GM12878 (cell line): ENCODE measurements around the gene ACSF2. TPM values are rescaled to one million over a fixed set of nuclear protein-coding genes. Genes with fewer than 3 reads are reported as not detected.

ENCODE experiments used
- ATAC-seq: fragments of 200-7000 bp; cut with Tn5 transposase; 3 replicates; pipeline ENCODE4 v1.9.1; 2020; ENCODE audit warnings: mild to moderate bottlenecking, moderate library complexity
- BruUV-seq: library from RNA; stranded (reverse); fragments of 400-500 nt; replicated peaks from 2 replicates; lab custom pipeline; 2021; lab: Mats Ljungman, UMichigan
- CTCF ChIA-PET: fragments of 300-600 bp; sonication (Branson Sonifier 250); formaldehyde crosslinking; extraction: SDS; loops from one replicate; lab custom pipeline; 2021; ENCODE audit warnings: inconsistent platforms; lab: Yijun Ruan, JAX
- POLR2A ChIA-PET: fragments of 350-600 bp; formaldehyde crosslinking; extraction: SDS; loops from one replicate; lab custom pipeline; 2021; ENCODE audit warnings: inconsistent platforms; lab: Charles Lee
- RAD21 ChIA-PET: fragments of 300-600 bp; sonication (Branson Sonifier 250); formaldehyde crosslinking; loops from one replicate; lab custom pipeline; 2023; ENCODE audit warnings: antibody characterized with exemption; ENCODE audit not compliant: unreplicated experiment; lab: Charles Lee
- SMC1A ChIA-PET: fragments of 300-600 bp; sonication (Branson Sonifier 250); formaldehyde crosslinking; loops from one replicate; lab custom pipeline; 2023; ENCODE audit not compliant: unreplicated experiment, uncharacterized antibody; lab: Charles Lee
- DNase-seq: peaks from one replicate; pipeline ENCODE4 v3.0.0-alpha.2; 2011; ENCODE audit warnings: low read depth, low spot score
- FAIRE-seq: peaks from 3 replicates; lab custom pipeline; 2011; peaks lifted over from hg19 to GRCh38; lab: Jason Lieb, UNC
- H2AFZ ChIP-seq: 2 replicates; pipeline ENCODE4 v1.6.0; 2011; ENCODE audit warnings: low read depth, low read length, control low read depth; ENCODE audit not compliant: control insufficient read depth
- H3K27ac ChIP-seq: 2 replicates; pipeline ENCODE4 v1.5.1; 2011; ENCODE audit warnings: control low read depth; ENCODE audit not compliant: control insufficient read depth, insufficient read depth
- H3K27me3 ChIP-seq, 2 experiments: replicated peaks in 1 of 2; 2 replicates each; pipeline versions ENCODE4 v1.6.0 to v1.6.1; 2011; ENCODE audit warnings: low read length in 1 of 2; ENCODE audit not compliant: control insufficient read depth in 2 of 2, insufficient read depth in 2 of 2
- H3K36me3 ChIP-seq, 2 experiments: 2 replicates each; pipeline ENCODE4 v1.5.1; 2011; ENCODE audit warnings: low read length in 1 of 2; ENCODE audit not compliant: control insufficient read depth in 2 of 2, insufficient read depth in 2 of 2
- H3K4me1 ChIP-seq: 2 replicates; pipeline ENCODE4 v1.6.1; 2011; ENCODE audit warnings: mild to moderate bottlenecking, low read length, moderate library complexity, mixed read lengths; ENCODE audit not compliant: control insufficient read depth, insufficient read depth
- H3K4me2 ChIP-seq: 2 replicates; pipeline ENCODE4 v1.6.0; 2011; ENCODE audit warnings: control low read depth; ENCODE audit not compliant: control insufficient read depth, insufficient read depth
- H3K4me3 ChIP-seq: fragments of 200-600 bp; sonication (generic); 2 replicates; pipeline ENCODE4 v1.5.1; 2016
- H3K79me2 ChIP-seq: 2 replicates; pipeline ENCODE4 v1.6.0; 2011; ENCODE audit warnings: low read length; ENCODE audit not compliant: control insufficient read depth, insufficient read depth
- H3K9ac ChIP-seq: 2 replicates; pipeline ENCODE4 v1.8.0; 2011; ENCODE audit warnings: low read length, control low read depth, mixed read lengths; ENCODE audit not compliant: control insufficient read depth, insufficient read depth
- H3K9me3 ChIP-seq: replicated peaks from 3 replicates; pipeline ENCODE4 v1.5.1; 2011; ENCODE audit warnings: mild to moderate bottlenecking, low read length; ENCODE audit not compliant: control insufficient read depth, insufficient read depth
- H4K20me1 ChIP-seq: 2 replicates; pipeline ENCODE4 v1.6.0; 2011; ENCODE audit not compliant: control insufficient read depth, insufficient read depth
- CHD2 ChIP-seq: IDR thresholded peaks from 2 replicates; pipeline ENCODE4 v1.6.1; 2011; ENCODE audit warnings: low read depth, low read length, improper control_type of control experiment, borderline replicate concordance
- TAF1 ChIP-seq: IDR thresholded peaks from 2 replicates; pipeline ENCODE4 v1.6.1; 2011; ENCODE audit warnings: mild to moderate bottlenecking, low read depth, low read length, borderline replicate concordance
- ZNF687 ChIP-seq: fragments of 450-650 bp; IDR thresholded peaks from 2 replicates; pipeline ENCODE4 v1.6.1; 2017; ENCODE audit warnings: mild to moderate bottlenecking, moderate library complexity
- WGBS: methylation state at CpG from one replicate; pipeline ENCODE4 v1.1.6; 2016; ENCODE audit warnings: low lambda C conversion rate; ENCODE audit not compliant: insufficient replicate concordance, insufficient coverage; ENCODE audit errors: missing lambda C conversion rate; 5-methylcytosine and 5-hydroxymethylcytosine counted together
- in situ Hi-C: fragments of 300-500 bp; cut with MboI; formaldehyde crosslinking; loops from 9 replicates; pipeline ENCODE4 v1.14.3; 2018; ENCODE audit warnings: mixed read lengths
- intact Hi-C: fragments of 100-400 bp; cut with micrococcal nuclease; formaldehyde crosslinking; loops from one replicate; pipeline ENCODE4 v1.14.2; 2022; ENCODE audit not compliant: unreplicated experiment
- polyA plus RNA-seq, 11 experiments: library from polyadenylated mRNA; depleted of rRNA in 4 of 11; unstranded in 6 of 11; stranded (reverse) in 5 of 11; fragments of >200 nt; fragmentation: Nextera tagmentation in 4 of 11; fragmentation: Illumina TruSeq in 1 of 11; extraction: Ambion mirVana in 4 of 11; extraction: Trizol in 1 of 11; gene quantifications; 1 replicate in 1 of 11; 2 replicates in 10 of 11; pipeline versions ENCODE4 v1.2.1 to v1.2.3, GENCODE V29; 2011 to 2016; ENCODE audit warnings: inconsistent platforms in 2 of 11, missing spikeins in 2 of 11, low read depth in 1 of 11
- total RNA-seq, 4 experiments: library from RNA; depleted of rRNA in 3 of 4; stranded (reverse); fragments of >200 nt in 3 of 4; fragmentation: Illumina TruSeq in 1 of 4; extraction: Trizol in 1 of 4; gene quantifications; 2 replicates each; pipeline versions ENCODE4 v1.2.1 to v1.2.3, GENCODE V29; 2013 to 2021

ACSF2 gene
- total and polyA plus RNA-seq, 10 of the 15 experiments (the other 5 are each of a cell fraction or from before 2014, with no cell fraction given) = 7.1 to 32.8 (median 16.8) TPM

- no peak for TF ChIP-seq ZNF687
These were observed 879 bp upstream of the ACSF2 start (continued) for GRCh38 chr17:50424996-50425681.

GRCh38 chr17:50426472-50426782 lies 409 bp downstream of the ACSF2 start:
- no peaks in the 10 kb centered on the region for H3K27me3 ChIP-seq
- POLR2A ChIA-PET = interaction anchor here (0.7 to 3.0 kb wide), 3 partner anchors 29 to 72 kb away, joined by 3 to 17 read pairs (median 3); partner anchors contain the start of gene LRRC59
- intact Hi-C loops = loop anchor here (2.0 kb wide), 1 partner anchor 30 kb away; the partner anchor contains the start of gene LRRC59
- 2% methylated on average over 6 of the region's 7 CpGs for WGBS
- peak overlapping the region; percentile 90 for H2AFZ ChIP-seq
- ATAC-seq (no peak; the same call in 2 of the 3 replicates), FAIRE-seq (no peak), DNase-seq (no peak)
- H3K4me3 ChIP-seq = peak overlapping the region; percentile 84
- no TSS peak for BruUV-seq
- peak overlapping the region; percentile 76 for H3K9ac ChIP-seq
- H3K4me2 ChIP-seq = peak overlapping the region; percentile 100
- H3K9me3 ChIP-seq = no peaks in the 10 kb centered on the region
- RAD21 ChIA-PET = interaction anchor here (1.3 to 3.2 kb wide), 3 partner anchors 29 to 64 kb away, joined by 4 to 20 read pairs (median 4); partner anchors contain the start of genes LRRC59 and RSAD1
- H3K36me3 ChIP-seq = no peaks in the 10 kb centered on the region
- H3K4me1 ChIP-seq = peaks cover 21% of the 10 kb centered on the region
- peaks cover 6% of the 10 kb centered on the region for H3K79me2 ChIP-seq
- SMC1A ChIA-PET = interaction anchor here (0.8 to 1.2 kb wide), 3 partner anchors 28 to 30 kb away, joined by 3 to 4 read pairs (median 3); partner anchors contain the start of gene LRRC59
- H4K20me1 ChIP-seq = no peaks in the 10 kb centered on the region
- in situ Hi-C loops = no loop called here
- CTCF ChIA-PET = interaction anchor here (0.6 to 4.5 kb wide), 8 partner anchors 10 to 474 kb away, joined by 3 to 45 read pairs (median 6); partner anchors contain the start of genes LRRC59 and RSAD1
- H3K27ac ChIP-seq = peak overlapping the region; percentile 61
- peak; percentile 1; the same call in 1 of the 2 replicates for TF ChIP-seq CHD2
- TF ChIP-seq TAF1 = no peak
